ENCODE measurements around the gene WDR5. TPM values are rescaled to one million over a fixed set of nuclear protein-coding genes. Genes with fewer than 3 reads are reported as not detected.

Gene WDR5
- polyA plus RNA-seq, 1 of the 3 experiments (the other 2 are of a cell fraction): 36.6 TPM

DNA sequence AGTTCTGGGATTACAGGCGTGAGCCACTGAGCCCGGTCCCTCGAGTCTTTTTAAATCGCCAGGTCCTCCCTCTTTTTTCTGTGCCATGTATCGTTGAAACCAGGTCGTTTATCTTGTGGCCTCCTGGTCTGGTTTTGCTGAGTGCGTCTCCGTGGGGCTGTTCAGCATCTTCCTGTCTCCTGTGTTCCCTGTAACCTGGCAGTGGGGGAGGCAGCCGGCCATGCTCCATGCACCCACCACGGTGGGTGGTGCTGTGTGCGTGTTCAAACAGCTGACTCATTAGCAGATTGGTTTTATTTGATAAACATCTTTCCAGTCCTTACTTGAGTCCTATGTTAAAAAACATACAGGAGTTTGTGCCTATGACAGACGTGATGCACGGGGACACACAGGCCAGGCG, 25.8 kb downstream of the WDR5 start:
- Histone ChIP-seq H3K79me2 (ENCODE audit: insufficient read depth) (peaks cover 4% of the 10 kb centered on the region; the same call in 1 of the 2 replicates), H3K9ac (no peak overlapping the region), H3K36me3 (replicated peaks in 1 of 2; ENCODE audit: control insufficient read depth in 1 of 2, insufficient read depth in 2 of 2, low read length in 1 of 2) (peaks cover 3 to 25% of the 10 kb centered on the region in 2 experiments), H3K4me3 (ENCODE audit: low read depth in 2 of 2, low read length in 1 of 2) (no peak overlapping the region), H3K27me3 (ENCODE audit: insufficient read depth) (no peaks in the 10 kb centered on the region), H3K27ac (ENCODE audit: low read depth in 2 of 2, low read length in 1 of 2) (no peak overlapping the region), H3K9me3 (no peaks in the 10 kb centered on the region), H3K4me1 (ENCODE audit: control insufficient read depth in 1 of 2, insufficient read depth in 2 of 2, low read depth in 1 of 2, low read length in 1 of 2) (no peaks in the 10 kb centered on the region; a peak in 2 of 4 replicates), H3K4me2 (no peak overlapping the region), H2AFZ (ENCODE audit: low read depth) (no peak overlapping the region), H3K9me2 (no peaks in the 10 kb centered on the region), H4K20me1 (ENCODE audit: insufficient read depth) (no peaks in the 10 kb centered on the region), H3F3A (replicated peaks; ENCODE audit: insufficient read depth) (peaks cover 10% of the 10 kb centered on the region)
- ChIA-PET CTCF (interaction anchor here (1.0 to 1.4 kb wide), 3 partner anchors 9 to 288 kb away, joined by 3 to 4 read pairs (median 3); no protein-coding TSS in a partner anchor), POLR2A (no interaction called here)
- TF ChIP-seq USF1 (IDR thresholded peaks at IDR 0.05; ENCODE audit: borderline replicate concordance, low read depth) (no peak), RFX5 (IDR thresholded peaks at IDR 0.05; ENCODE audit: low read length) (no peak), TAF1 (IDR thresholded peaks at IDR 0.05; ENCODE audit: borderline replicate concordance, low read depth, low read length) (no peak)
- TF ChIP-seq, protein P1, sequence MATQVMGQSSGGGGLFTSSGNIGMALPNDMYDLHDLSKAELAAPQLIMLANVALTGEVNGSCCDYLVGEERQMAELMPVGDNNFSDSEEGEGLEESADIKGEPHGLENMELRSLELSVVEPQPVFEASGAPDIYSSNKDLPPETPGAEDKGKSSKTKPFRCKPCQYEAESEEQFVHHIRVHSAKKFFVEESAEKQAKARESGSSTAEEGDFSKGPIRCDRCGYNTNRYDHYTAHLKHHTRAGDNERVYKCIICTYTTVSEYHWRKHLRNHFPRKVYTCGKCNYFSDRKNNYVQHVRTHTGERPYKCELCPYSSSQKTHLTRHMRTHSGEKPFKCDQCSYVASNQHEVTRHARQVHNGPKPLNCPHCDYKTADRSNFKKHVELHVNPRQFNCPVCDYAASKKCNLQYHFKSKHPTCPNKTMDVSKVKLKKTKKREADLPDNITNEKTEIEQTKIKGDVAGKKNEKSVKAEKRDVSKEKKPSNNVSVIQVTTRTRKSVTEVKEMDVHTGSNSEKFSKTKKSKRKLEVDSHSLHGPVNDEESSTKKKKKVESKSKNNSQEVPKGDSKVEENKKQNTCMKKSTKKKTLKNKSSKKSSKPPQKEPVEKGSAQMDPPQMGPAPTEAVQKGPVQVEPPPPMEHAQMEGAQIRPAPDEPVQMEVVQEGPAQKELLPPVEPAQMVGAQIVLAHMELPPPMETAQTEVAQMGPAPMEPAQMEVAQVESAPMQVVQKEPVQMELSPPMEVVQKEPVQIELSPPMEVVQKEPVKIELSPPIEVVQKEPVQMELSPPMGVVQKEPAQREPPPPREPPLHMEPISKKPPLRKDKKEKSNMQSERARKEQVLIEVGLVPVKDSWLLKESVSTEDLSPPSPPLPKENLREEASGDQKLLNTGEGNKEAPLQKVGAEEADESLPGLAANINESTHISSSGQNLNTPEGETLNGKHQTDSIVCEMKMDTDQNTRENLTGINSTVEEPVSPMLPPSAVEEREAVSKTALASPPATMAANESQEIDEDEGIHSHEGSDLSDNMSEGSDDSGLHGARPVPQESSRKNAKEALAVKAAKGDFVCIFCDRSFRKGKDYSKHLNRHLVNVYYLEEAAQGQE (IDR thresholded peaks at IDR 0.05; ENCODE audit: low read depth, low read length): no peak
- TF ChIP-seq, protein P2, sequence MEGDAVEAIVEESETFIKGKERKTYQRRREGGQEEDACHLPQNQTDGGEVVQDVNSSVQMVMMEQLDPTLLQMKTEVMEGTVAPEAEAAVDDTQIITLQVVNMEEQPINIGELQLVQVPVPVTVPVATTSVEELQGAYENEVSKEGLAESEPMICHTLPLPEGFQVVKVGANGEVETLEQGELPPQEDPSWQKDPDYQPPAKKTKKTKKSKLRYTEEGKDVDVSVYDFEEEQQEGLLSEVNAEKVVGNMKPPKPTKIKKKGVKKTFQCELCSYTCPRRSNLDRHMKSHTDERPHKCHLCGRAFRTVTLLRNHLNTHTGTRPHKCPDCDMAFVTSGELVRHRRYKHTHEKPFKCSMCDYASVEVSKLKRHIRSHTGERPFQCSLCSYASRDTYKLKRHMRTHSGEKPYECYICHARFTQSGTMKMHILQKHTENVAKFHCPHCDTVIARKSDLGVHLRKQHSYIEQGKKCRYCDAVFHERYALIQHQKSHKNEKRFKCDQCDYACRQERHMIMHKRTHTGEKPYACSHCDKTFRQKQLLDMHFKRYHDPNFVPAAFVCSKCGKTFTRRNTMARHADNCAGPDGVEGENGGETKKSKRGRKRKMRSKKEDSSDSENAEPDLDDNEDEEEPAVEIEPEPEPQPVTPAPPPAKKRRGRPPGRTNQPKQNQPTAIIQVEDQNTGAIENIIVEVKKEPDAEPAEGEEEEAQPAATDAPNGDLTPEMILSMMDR (IDR thresholded peaks at IDR 0.05): no peak
- no peak for DNase-seq
- WGBS (ENCODE audit: low lambda C conversion rate): 84% methylated on average over 14 of the region's 14 CpGs

- H3K79me2 ChIP-seq (ENCODE audit: insufficient read depth): peaks cover 4% of the 10 kb centered on the region; the same call in 1 of the 2 replicates
- peaks cover 12% of the 10 kb centered on the region for H3F3A ChIP-seq (replicated peaks; ENCODE audit: insufficient read depth)
- POLR2A ChIA-PET: no interaction called here
- no peak overlapping the region for H3K4me2 ChIP-seq
- no peaks in the 10 kb centered on the region; a peak in 2 of 4 replicates for H3K4me1 ChIP-seq (ENCODE audit: control insufficient read depth in 1 of 2, insufficient read depth in 2 of 2, low read depth in 1 of 2, low read length in 1 of 2)
- H3K9me2 ChIP-seq: no peaks in the 10 kb centered on the region
- H2AFZ ChIP-seq (ENCODE audit: low read depth): no peak overlapping the region
- no peaks in the 10 kb centered on the region for H4K20me1 ChIP-seq (ENCODE audit: insufficient read depth)
- H3K36me3 ChIP-seq (replicated peaks in 1 of 2; ENCODE audit: control insufficient read depth in 1 of 2, insufficient read depth in 2 of 2, low read length in 1 of 2): peaks cover 3 to 19% of the 10 kb centered on the region in 2 experiments
- no peak overlapping the region for H3K27ac ChIP-seq (ENCODE audit: low read depth in 2 of 2, low read length in 1 of 2)
- CTCF ChIA-PET: interaction anchor here (1.0 to 4.4 kb wide), 4 partner anchors 8 to 287 kb away, joined by 3 to 27 read pairs (median 4); no protein-coding TSS in a partner anchor
- 93% methylated on average over 9 of the region's 9 CpGs for WGBS (ENCODE audit: low lambda C conversion rate)
- H3K9ac ChIP-seq: no peak overlapping the region
- no peak overlapping the region for H3K4me3 ChIP-seq (ENCODE audit: low read depth in 2 of 2, low read length in 1 of 2)
- H3K9me3 ChIP-seq: no peaks in the 10 kb centered on the region
- H3K27me3 ChIP-seq (ENCODE audit: insufficient read depth): no peaks in the 10 kb centered on the region
- no peak for DNase-seq
- TF ChIP-seq, protein P2 (IDR thresholded peaks at IDR 0.05): no peak
- no peak for TF ChIP-seq GABPA (IDR thresholded peaks at IDR 0.05; ENCODE audit: low read depth)
- no peak for TF ChIP-seq NRF1 (IDR thresholded peaks at IDR 0.05; ENCODE audit: low read depth, low read length)
- no peak for TF ChIP-seq SIN3A (IDR thresholded peaks at IDR 0.05; ENCODE audit: borderline replicate concordance, low read depth, low read length)
- TF ChIP-seq ZBTB33 (IDR thresholded peaks at IDR 0.05; ENCODE audit: borderline replicate concordance, low read depth): no peak
- TF ChIP-seq TEAD4 (IDR thresholded peaks at IDR 0.05; ENCODE audit: borderline replicate concordance, insufficient read depth): no peak
- no peak for TF ChIP-seq RXRA (IDR thresholded peaks at IDR 0.05; ENCODE audit: borderline replicate concordance, low read depth)
- no peak for TF ChIP-seq EP300 (IDR thresholded peaks at IDR 0.05; ENCODE audit: borderline replicate concordance in 1 of 2, low read depth in 1 of 2, low read length in 1 of 2)
- no peak for TF ChIP-seq TAF1 (IDR thresholded peaks at IDR 0.05; ENCODE audit: borderline replicate concordance, low read depth, low read length)
- TF ChIP-seq PBX3 (IDR thresholded peaks at IDR 0.05): no peak
Measured at GRCh38 chr9:134162212-134162775, 26.4 kb downstream of the WDR5 start.
